ENCODE results near the gene KLHL15. TPM values are rescaled to one million over a fixed set of nuclear protein-coding genes. Genes with fewer than 3 reads are reported as not detected.

Gene KLHL15
- total RNA-seq, 4 donors from 2014 or later, result 12.4 to 19.4 (median 13.7) TPM

- DNase-seq, result no peak
- Histone ChIP-seq H3K4me1 (no peaks in the 10 kb centered on the region), H3K27ac (no peak overlapping the region), H3K27me3 (no peaks in the 10 kb centered on the region), H3K9me3 (no peaks in the 10 kb centered on the region), H3K36me3 (no peaks in the 10 kb centered on the region), H3K4me3 (replicated peaks in 1 of 3) (no peak overlapping the region)
- 93 to 96% methylated on average over 9 of the region's 9 CpGs for WGBS, 2 donors
- intact Hi-C loops (cut with DNase I), result no loop called here
- no peak for TF ChIP-seq CTCF (IDR thresholded peaks at IDR 0.05)
- no peak for TF ChIP-seq POLR2A (IDR thresholded peaks at IDR 0.05)
These were observed 21.1 kb downstream of the KLHL15 start for GRCh38 chrX:24005867-24006266.

GRCh38 chrX:24005028-24005427 is 22.0 kb downstream of the KLHL15 start:
- Histone ChIP-seq H3K4me3 (replicated peaks in 1 of 3) (no peak overlapping the region), H3K9me3 (no peaks in the 10 kb centered on the region), H3K27me3 (no peaks in the 10 kb centered on the region), H3K27ac (no peak overlapping the region), H3K36me3 (no peaks in the 10 kb centered on the region), H3K4me1 (no peaks in the 10 kb centered on the region)
- no peak for TF ChIP-seq POLR2A (IDR thresholded peaks at IDR 0.05)
- TF ChIP-seq CTCF (IDR thresholded peaks at IDR 0.05), result no peak
- 83 to 84% methylated on average over 1 of the region's 1 CpG for WGBS, 2 donors
- no peak for DNase-seq
- intact Hi-C loops (cut with DNase I), result no loop called here

- no peaks in the 10 kb centered on the region for H3K36me3 ChIP-seq
- H3K4me3 ChIP-seq (replicated peaks in 1 of 3), result no peak overlapping the region
- no peak for DNase-seq
- TF ChIP-seq CTCF (IDR thresholded peaks at IDR 0.05), result no peak
- no peak for TF ChIP-seq POLR2A (IDR thresholded peaks at IDR 0.05)
- no peaks in the 10 kb centered on the region for H3K27me3 ChIP-seq
- no peaks in the 10 kb centered on the region for H3K4me1 ChIP-seq
- WGBS, 2 donors, result 92% methylated on average over 2 of the region's 2 CpGs
- intact Hi-C loops (cut with DNase I), result no loop called here
- H3K9me3 ChIP-seq, result no peaks in the 10 kb centered on the region
- no peak overlapping the region for H3K27ac ChIP-seq
These were observed 24.2 kb downstream of the KLHL15 start for GRCh38 chrX:24002792-24003191.

- Histone ChIP-seq H3K9me3 (no peaks in the 10 kb centered on the region), H3K27ac (no peak overlapping the region), H3K36me3 (no peaks in the 10 kb centered on the region), H3K27me3 (no peaks in the 10 kb centered on the region), H3K4me3 (replicated peaks in 1 of 3) (no peak overlapping the region), H3K4me1 (no peaks in the 10 kb centered on the region)
- no peak for DNase-seq
- no peak for TF ChIP-seq CTCF (IDR thresholded peaks at IDR 0.05)
- no peak for TF ChIP-seq POLR2A (IDR thresholded peaks at IDR 0.05)
- WGBS, 2 donors, result 91 to 96% methylated on average over 1 of the region's 1 CpG
- intact Hi-C loops (cut with DNase I), result no loop called here
These were observed 24.8 kb downstream of the KLHL15 start for GRCh38 chrX:24002167-24002566.

GRCh38 chrX:23999671-24000070 is 27.3 kb downstream of the KLHL15 start:
- intact Hi-C loops (cut with DNase I), result no loop called here
- 93 to 99% methylated on average over 5 of the region's 5 CpGs for WGBS, 2 donors
- H3K36me3 ChIP-seq, result no peaks in the 10 kb centered on the region
- no peaks in the 10 kb centered on the region for H3K4me1 ChIP-seq
- no peak for TF ChIP-seq CTCF (IDR thresholded peaks at IDR 0.05)
- no peak for TF ChIP-seq POLR2A (IDR thresholded peaks at IDR 0.05)
- H3K27me3 ChIP-seq, result no peaks in the 10 kb centered on the region
- H3K9me3 ChIP-seq, result no peaks in the 10 kb centered on the region
- no peak overlapping the region for H3K4me3 ChIP-seq (replicated peaks in 1 of 3)
- H3K27ac ChIP-seq, result no peak overlapping the region
- no peak for DNase-seq
